HCT116 (cell line): ENCODE data around the gene CDC42EP3. TPM values are rescaled to one million over a fixed set of nuclear protein-coding genes. Genes with fewer than 3 reads are reported as not detected.

ENCODE experiments used
- ATAC-seq: fragments of 200-7000 bp; cut with Tn5 transposase; 2 replicates; pipeline ENCODE4 v1.9.1; 2020; ENCODE audit warnings: mild to moderate bottlenecking, moderate library complexity
- BruUV-seq: library from RNA; stranded (reverse); fragments of 400-500 nt; replicated peaks from 2 replicates; lab custom pipeline; 2021; lab: Mats Ljungman, UMichigan
- CTCF ChIA-PET: fragments of 300-600 bp; sonication (Branson Sonifier 250); formaldehyde crosslinking; loops from one replicate; lab custom pipeline; 2021; ENCODE audit warnings: antibody characterized with exemption; lab: Charles Lee
- POLR2A ChIA-PET: fragments of 300-600, 350-600 bp; sonication (Branson Sonifier 250); formaldehyde crosslinking; loops from one replicate; lab custom pipeline; 2021; ENCODE audit warnings: antibody characterized with exemption; lab: Charles Lee
- RAD21 ChIA-PET, 2 experiments: fragments of 300-600 bp; sonication (Branson Sonifier 250); formaldehyde crosslinking; loops; one replicate each; lab custom pipeline; 2023; ENCODE audit warnings: low total read pairs in 2 of 2; ENCODE audit not compliant: uncharacterized antibody in 2 of 2, unreplicated experiment in 2 of 2, low non-redundant PET in 1 of 2; lab: Charles Lee
- DNase-seq: peaks from one replicate; pipeline ENCODE4 v3.0.0-alpha.2; 2010; ENCODE audit warnings: low read depth, low spot score
- H2AFZ ChIP-seq: fragments of 200-600 bp; shearing (Covaris generic), sonication (generic); 2 replicates; pipeline ENCODE4 v1.6.1; 2017; ENCODE audit warnings: low read depth, mixed run types, mixed read lengths, antibody characterized with exemption, low read length; ENCODE audit not compliant: poor library complexity, severe bottlenecking
- H3K27ac ChIP-seq: 2 replicates; pipeline ENCODE4 v1.5.1; 2012; ENCODE audit warnings: low read depth, low read length
- H3K27me3 ChIP-seq: fragments of 200-600 bp; sonication (generic); 2 replicates; pipeline ENCODE4 v1.6.1; 2016; ENCODE audit warnings: mixed run types, low read length, mixed read lengths; ENCODE audit not compliant: insufficient read depth
- H3K36me3 ChIP-seq, 2 experiments: fragments of 200-500 bp in 1 of 2; fragments of 200-600 bp in 1 of 2; sonication (Bioruptor generic) in 1 of 2; sonication (generic) in 1 of 2; 2 replicates each; pipeline versions ENCODE4 v1.5.1 to v1.6.1; 2014 to 2016; ENCODE audit warnings: low read length in 2 of 2, inconsistent platforms in 1 of 2, mixed read lengths in 1 of 2, mixed run types in 1 of 2; ENCODE audit not compliant: insufficient read depth in 2 of 2, control insufficient read depth in 1 of 2
- H3K4me1 ChIP-seq, 2 experiments: fragments of 200-600 bp in 1 of 2; sonication (generic) in 1 of 2; 2 replicates each; pipeline versions ENCODE4 v1.5.1 to v1.6.1; 2012 to 2017; ENCODE audit warnings: low read length in 2 of 2, inconsistent platforms in 1 of 2, mild to moderate bottlenecking in 1 of 2, mixed read lengths in 1 of 2, mixed run types in 1 of 2, moderate library complexity in 1 of 2; ENCODE audit not compliant: insufficient read depth in 2 of 2, control insufficient read depth in 1 of 2
- H3K4me2 ChIP-seq: fragments of 200-600 bp; sonication (generic); 2 replicates; pipeline ENCODE4 v1.6.1; 2017; ENCODE audit warnings: mixed run types, low read length, mixed read lengths
- H3K4me3 ChIP-seq, 2 experiments: fragments of 200-600 bp in 1 of 2; sonication (generic) in 1 of 2; replicated peaks in 1 of 2; 2 replicates each; pipeline ENCODE4 v1.5.1; 2011 to 2016; ENCODE audit warnings: low read length in 2 of 2, control low read depth in 1 of 2, low read depth in 1 of 2, mild to moderate bottlenecking in 1 of 2, mixed read lengths in 1 of 2, mixed run types in 1 of 2
- H3K79me2 ChIP-seq: fragments of 200-600 bp; sonication (generic); 2 replicates; pipeline ENCODE4 v1.6.1; 2017; ENCODE audit warnings: mild to moderate bottlenecking, mixed run types, low read length, moderate library complexity, mixed read lengths; ENCODE audit not compliant: insufficient read depth
- H3K9ac ChIP-seq: fragments of 200-600 bp; sonication (generic); 2 replicates; pipeline ENCODE4 v1.6.1; 2016; ENCODE audit warnings: low read length, mixed read lengths
- H3K9me2 ChIP-seq: fragments of 200-600 bp; sonication (generic), shearing (Covaris generic); 2 replicates; pipeline ENCODE4 v1.6.1; 2017; ENCODE audit warnings: mixed run types, mild to moderate bottlenecking, moderate library complexity; ENCODE audit not compliant: insufficient read depth
- H3K9me3 ChIP-seq, 2 experiments: fragments of 200-500 bp in 1 of 2; fragments of 200-600 bp in 1 of 2; sonication (Bioruptor generic) in 1 of 2; sonication (generic) in 1 of 2; 2 replicates each; pipeline ENCODE4 v1.6.1; 2014 to 2017; ENCODE audit warnings: low read length in 2 of 2, mixed read lengths in 2 of 2, inconsistent platforms in 1 of 2, low read depth in 1 of 2, mild to moderate bottlenecking in 1 of 2, mixed run types in 1 of 2, moderate library complexity in 1 of 2; ENCODE audit not compliant: control insufficient read depth in 1 of 2, insufficient read depth in 1 of 2
- H4K20me1 ChIP-seq: fragments of 200-600 bp; sonication (generic), shearing (Covaris generic); 2 replicates; pipeline ENCODE4 v1.6.1; 2017; ENCODE audit warnings: mixed run types, mild to moderate bottlenecking, moderate library complexity; ENCODE audit not compliant: insufficient read depth
- POLR2AphosphoS5 ChIP-seq: IDR thresholded peaks from 2 replicates; pipeline ENCODE4 v1.6.1; 2011; ENCODE audit warnings: mild to moderate bottlenecking, low read depth, low read length, moderate library complexity
- SP1 ChIP-seq: IDR thresholded peaks from 2 replicates; pipeline ENCODE4 v1.6.1; 2012; ENCODE audit warnings: low read depth
- SRF ChIP-seq: IDR thresholded peaks from 2 replicates; pipeline ENCODE4 v1.6.1; 2012; ENCODE audit warnings: low read depth
- intact Hi-C: fragments of 100-400 bp; cut with micrococcal nuclease; formaldehyde crosslinking; loops from 2 replicates; pipeline ENCODE4 v1.10.0; 2022
- total RNA-seq: library from RNA; stranded (reverse); gene quantifications from one replicate; pipeline ENCODE4 v1.2.1, GENCODE V29; 2021; ENCODE audit not compliant: unreplicated experiment
- TF ChIP-seq, protein P1 (sequence below): IDR thresholded peaks from 2 replicates; pipeline ENCODE4 v1.6.1; 2011; ENCODE audit warnings: mild to moderate bottlenecking, low read length, moderate library complexity; ENCODE audit not compliant: insufficient replicate concordance; ENCODE audit errors: extremely low read depth
- TF ChIP-seq, protein P2 (sequence below), 3 experiments: fragments of 200-600 bp in 1 of 3; sonication (generic) in 1 of 3; IDR thresholded peaks in 2 of 3; conservative IDR thresholded peaks in 1 of 3; 2 replicates each; pipeline ENCODE4 v1.5.1; 2012 to 2017; ENCODE audit warnings: low read depth in 2 of 3, low read length in 2 of 3, antibody characterized with exemption in 1 of 3, borderline replicate concordance in 1 of 3, control low read depth in 1 of 3, mild to moderate bottlenecking in 1 of 3, mixed read lengths in 1 of 3, mixed run types in 1 of 3, moderate library complexity in 1 of 3; ENCODE audit not compliant: insufficient read depth in 1 of 3

CDC42EP3 gene
- total RNA-seq, 1 experiment from 2014 or later: 38.2 TPM

DNA sequence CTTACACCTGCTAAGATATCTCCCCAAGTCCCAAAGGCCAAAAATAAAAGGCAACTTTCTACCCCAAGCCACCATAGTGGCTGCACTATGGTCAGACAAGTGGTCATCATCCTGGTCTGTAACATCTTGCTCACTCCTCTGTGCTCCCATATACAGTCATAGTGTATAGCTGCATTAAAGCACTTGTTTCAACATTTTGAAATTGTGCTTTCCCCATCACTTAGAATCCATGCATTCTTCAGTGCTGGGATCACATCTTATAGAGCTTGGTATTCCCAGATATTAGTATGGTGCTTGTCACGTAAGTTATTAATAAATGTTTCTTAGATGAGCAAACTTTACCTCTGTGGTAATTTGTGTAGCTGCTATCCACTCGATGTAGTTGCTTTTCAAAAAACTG is 40.4 kb upstream of the CDC42EP3 start (continued):
- TF ChIP-seq, protein P1, sequence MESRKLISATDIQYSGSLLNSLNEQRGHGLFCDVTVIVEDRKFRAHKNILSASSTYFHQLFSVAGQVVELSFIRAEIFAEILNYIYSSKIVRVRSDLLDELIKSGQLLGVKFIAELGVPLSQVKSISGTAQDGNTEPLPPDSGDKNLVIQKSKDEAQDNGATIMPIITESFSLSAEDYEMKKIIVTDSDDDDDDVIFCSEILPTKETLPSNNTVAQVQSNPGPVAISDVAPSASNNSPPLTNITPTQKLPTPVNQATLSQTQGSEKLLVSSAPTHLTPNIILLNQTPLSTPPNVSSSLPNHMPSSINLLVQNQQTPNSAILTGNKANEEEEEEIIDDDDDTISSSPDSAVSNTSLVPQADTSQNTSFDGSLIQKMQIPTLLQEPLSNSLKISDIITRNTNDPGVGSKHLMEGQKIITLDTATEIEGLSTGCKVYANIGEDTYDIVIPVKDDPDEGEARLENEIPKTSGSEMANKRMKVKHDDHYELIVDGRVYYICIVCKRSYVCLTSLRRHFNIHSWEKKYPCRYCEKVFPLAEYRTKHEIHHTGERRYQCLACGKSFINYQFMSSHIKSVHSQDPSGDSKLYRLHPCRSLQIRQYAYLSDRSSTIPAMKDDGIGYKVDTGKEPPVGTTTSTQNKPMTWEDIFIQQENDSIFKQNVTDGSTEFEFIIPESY: no peak

DNA sequence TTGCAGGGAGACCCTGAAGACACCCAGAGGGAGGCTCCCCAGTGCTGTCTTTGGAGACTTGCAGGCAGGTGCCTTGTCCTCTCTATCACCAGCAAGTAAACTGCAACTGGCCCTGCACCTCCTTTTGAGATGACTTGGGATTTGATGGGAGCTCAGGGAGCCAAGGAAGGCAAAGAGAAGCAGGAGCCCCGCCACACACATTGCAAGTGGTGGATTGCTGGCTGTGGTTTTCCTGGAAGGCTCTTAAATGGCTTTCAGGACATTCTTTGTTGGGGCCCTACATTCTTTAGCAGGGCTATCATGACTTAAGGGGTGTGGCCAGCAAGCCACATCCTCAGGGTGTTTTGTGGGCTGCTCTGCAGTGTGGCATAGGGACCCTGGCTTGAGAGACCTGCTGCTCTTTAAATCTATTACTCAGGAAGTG is 39.9 kb upstream of the CDC42EP3 start:
- ATAC-seq (peak; percentile 93), DNase-seq (peak; percentile 26)
- Histone ChIP-seq H3K9me2 (no peaks in the 10 kb centered on the region), H3K9me3 (no peaks in the 10 kb centered on the region), H3K4me3 (peak overlapping the region in 1 of 2 experiments; percentile 12; a peak in 1 of 4 replicates), H3K9ac (no peak overlapping the region), H3K36me3 (no peaks in the 10 kb centered on the region), H3K4me1 (peaks cover 11 to 13% of the 10 kb centered on the region in 2 experiments; a peak in 3 of 4 replicates), H2AFZ (peak overlapping the region; percentile 61), H3K27me3 (no peaks in the 10 kb centered on the region), H3K27ac (no peak overlapping the region), H3K79me2 (no peaks in the 10 kb centered on the region), H3K4me2 (peak overlapping the region; percentile 68), H4K20me1 (no peaks in the 10 kb centered on the region)
- TF ChIP-seq, protein P2, sequence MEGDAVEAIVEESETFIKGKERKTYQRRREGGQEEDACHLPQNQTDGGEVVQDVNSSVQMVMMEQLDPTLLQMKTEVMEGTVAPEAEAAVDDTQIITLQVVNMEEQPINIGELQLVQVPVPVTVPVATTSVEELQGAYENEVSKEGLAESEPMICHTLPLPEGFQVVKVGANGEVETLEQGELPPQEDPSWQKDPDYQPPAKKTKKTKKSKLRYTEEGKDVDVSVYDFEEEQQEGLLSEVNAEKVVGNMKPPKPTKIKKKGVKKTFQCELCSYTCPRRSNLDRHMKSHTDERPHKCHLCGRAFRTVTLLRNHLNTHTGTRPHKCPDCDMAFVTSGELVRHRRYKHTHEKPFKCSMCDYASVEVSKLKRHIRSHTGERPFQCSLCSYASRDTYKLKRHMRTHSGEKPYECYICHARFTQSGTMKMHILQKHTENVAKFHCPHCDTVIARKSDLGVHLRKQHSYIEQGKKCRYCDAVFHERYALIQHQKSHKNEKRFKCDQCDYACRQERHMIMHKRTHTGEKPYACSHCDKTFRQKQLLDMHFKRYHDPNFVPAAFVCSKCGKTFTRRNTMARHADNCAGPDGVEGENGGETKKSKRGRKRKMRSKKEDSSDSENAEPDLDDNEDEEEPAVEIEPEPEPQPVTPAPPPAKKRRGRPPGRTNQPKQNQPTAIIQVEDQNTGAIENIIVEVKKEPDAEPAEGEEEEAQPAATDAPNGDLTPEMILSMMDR (IDR thresholded peaks at IDR 0.05 in 2 of 3, conservative IDR thresholded peaks at IDR 0.05 in 1 of 3; ENCODE audit: borderline replicate concordance in 1 of 3, insufficient read depth in 1 of 3, low read depth in 2 of 3, low read length in 2 of 3): no peak
- TF ChIP-seq POLR2AphosphoS5 (peak; percentile 29; the same call in 1 of the 2 replicates), SP1 (0 out of 2 replicates have a peak, but pooled peaks have one; percentile 37), SRF (no peak)
- CTCF ChIA-PET: no interaction called here
- BruUV-seq: no TSS peak
- POLR2A ChIA-PET: no interaction called here
- intact Hi-C loops: no loop called here
- RAD21 ChIA-PET: no interaction called here
